Body of pancreas (tissue), 4 donors: ENCODE results near the gene TCEANC2.

Experiments
- CTCF ChIP-seq, 7 experiments: fragments of 450-650 bp in 4 of 7; fragments of 200-600 bp in 3 of 7; sonication (generic) in 3 of 7; IDR thresholded peaks; one replicate each; pipeline ENCODE4 v1.5.1; 2016 to 2019; ENCODE audit warnings: antibody characterized with exemption in 7 of 7
- POLR2A ChIP-seq, 3 donors: fragments of 450-650 bp; IDR thresholded peaks; one replicate each; pipeline ENCODE4 v1.6.1; 2016; ENCODE audit warnings: antibody characterized with exemption in 3 of 3, mild to moderate bottlenecking in 2 of 3

- TF ChIP-seq POLR2A (IDR thresholded peaks at IDR 0.05) (no peak), CTCF (IDR thresholded peaks at IDR 0.05) (no peak)
Observed at GRCh38 chr1:54105080-54105479, 51.7 kb downstream of the TCEANC2 start.
